Stomach (tissue), 9 donors: ENCODE measurements around the gene RCAN2. TPM values are rescaled to one million over a fixed set of nuclear protein-coding genes. Genes with fewer than 3 reads are reported as not detected.

Experiments
- DNase-seq, 2 donors: peaks; one replicate each; pipeline versions ENCODE4 v3.0.0 to v3.0.0-alpha.2; 2013 to 2019
- H3K27ac ChIP-seq, 5 donors: fragments of 200-600 bp in 4 of 5; sonication (generic) in 4 of 5; one replicate each; pipeline ENCODE4 v1.5.1; 2013 to 2019; ENCODE audit warnings: mild to moderate bottlenecking in 1 of 5, moderate library complexity in 1 of 5
- H3K27me3 ChIP-seq, 3 donors: fragments of 200-600 bp; sonication (generic); one replicate each; pipeline ENCODE4 v1.5.1; 2017 to 2019; ENCODE audit warnings: mixed run types in 1 of 3
- H3K36me3 ChIP-seq, 4 donors: fragments of 200-600 bp; sonication (generic); 1 replicate in 3 of 4; 2 replicates in 1 of 4; pipeline ENCODE4 v1.5.1; 2016 to 2019
- H3K4me1 ChIP-seq, 4 donors: fragments of 200-600 bp; sonication (generic); one replicate each; pipeline ENCODE4 v1.5.1; 2016 to 2019
- H3K4me3 ChIP-seq, 4 donors: fragments of 200-600 bp; sonication (generic) in 3 of 4; one replicate each; pipeline ENCODE4 v1.5.1; 2016 to 2019; ENCODE audit warnings: mild to moderate bottlenecking in 1 of 4
- H3K9me3 ChIP-seq, 4 donors: fragments of 200-600 bp; sonication (generic); one replicate each; pipeline ENCODE4 v1.5.1; 2016 to 2019
- EP300 ChIP-seq: sonication (generic); formaldehyde crosslinking; IDR thresholded peaks from one replicate; pipeline ENCODE4 v1.6.1; 2017; ENCODE audit warnings: antibody characterized with exemption
- POLR2A ChIP-seq, 4 donors: fragments of 450-650 bp; IDR thresholded peaks; one replicate each; pipeline ENCODE4 v1.6.1; 2016; ENCODE audit warnings: antibody characterized with exemption in 4 of 4, control low read depth in 2 of 4, mild to moderate bottlenecking in 1 of 4, moderate library complexity in 1 of 4
- POLR2AphosphoS5 ChIP-seq, 3 donors: sonication (generic); formaldehyde crosslinking; IDR thresholded peaks; one replicate each; pipeline ENCODE4 v1.6.1; 2016; ENCODE audit warnings: antibody characterized with exemption in 3 of 3
- WGBS, 5 donors: extraction: QIAGEN DNeasy Blood & Tissue Kit in 3 of 5; methylation state at CpG; one replicate each; pipeline versions ENCODE4 v1.1.5 to v1.1.7; 2013 to 2018; 5-methylcytosine and 5-hydroxymethylcytosine counted together
- intact Hi-C: fragments of 100-400 bp; cut with DNase I; formaldehyde crosslinking; loops from one replicate; pipeline ENCODE4 v1.15.1; 2023; ENCODE audit warnings: low total_unique reads
- polyA plus RNA-seq, 3 donors: library from polyadenylated mRNA; stranded (reverse); fragments of 200-250 nt; gene quantifications; one replicate each; pipeline ENCODE4 v1.2.3, GENCODE V29; 2013
- total RNA-seq, 5 donors: library from RNA; depleted of rRNA; stranded (reverse); fragments of >200 nt; gene quantifications; one replicate each; pipeline versions ENCODE4 v1.1.0 to v1.2.3, GENCODE V29; 2014 to 2016
- TF ChIP-seq, protein P1 (sequence below), 7 experiments: fragments of 450-650 bp in 4 of 7; fragments of 200-600 bp in 3 of 7; sonication (generic) in 3 of 7; IDR thresholded peaks; one replicate each; pipeline ENCODE4 v1.5.1; 2016 to 2019; ENCODE audit warnings: antibody characterized with exemption in 7 of 7, control low read depth in 2 of 7, mild to moderate bottlenecking in 1 of 7
- donor health status: healthy with polysubstance abuse.
- donor health status: Bipolar disorder and iron deficiency.
- donor health status: healthy.

The RCAN2 gene
- total and polyA plus RNA-seq, 8 donors: 7.2 to 69.2 (median 21.4) TPM

DNA sequence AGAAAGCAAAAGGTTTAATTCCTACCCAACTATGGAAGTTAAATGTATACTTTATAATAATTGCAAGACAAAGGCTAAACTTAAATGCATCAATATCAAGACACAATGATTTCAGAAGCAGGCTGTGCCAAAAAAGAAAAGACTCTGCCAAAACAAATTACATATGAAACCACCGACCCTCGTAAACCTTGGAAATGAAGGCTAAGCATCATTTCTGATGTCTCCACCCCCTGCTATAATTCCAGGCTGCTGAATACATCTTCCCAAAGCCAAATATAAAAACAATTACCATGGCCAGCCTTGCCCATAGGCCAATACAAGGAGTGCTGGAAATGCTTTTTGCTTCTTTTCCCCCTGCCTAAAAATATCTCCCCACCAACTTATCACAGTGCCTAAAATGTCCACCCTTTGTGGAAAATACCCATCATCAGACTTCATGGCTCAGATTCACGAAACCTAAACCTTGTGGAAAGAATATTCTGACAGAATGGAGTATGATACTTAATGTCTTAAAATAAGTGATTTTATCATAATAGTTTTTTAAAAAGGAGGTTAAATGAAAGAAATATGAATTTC is 37.4 kb downstream of the RCAN2 start:
- peak overlapping the region in 2 of 5 donors; percentile 13 to 22 for H3K27ac ChIP-seq

DNA sequence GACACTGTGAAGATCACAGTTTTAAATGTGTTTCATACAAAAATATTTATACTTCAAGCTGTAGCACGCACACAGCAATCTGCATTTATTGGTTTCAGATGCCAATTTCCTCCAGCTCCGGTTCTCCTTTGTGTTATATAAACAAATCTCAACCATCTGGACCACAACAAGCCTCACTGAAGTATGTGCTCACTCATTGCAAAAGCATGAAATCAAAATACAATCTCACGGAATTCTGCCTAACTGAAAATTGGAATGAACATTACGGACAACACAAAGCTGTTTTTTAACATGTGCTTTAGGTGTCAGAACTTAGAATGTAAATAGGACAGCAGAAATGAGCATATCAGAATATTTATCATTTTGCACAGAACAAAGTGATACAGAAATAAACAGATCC is 38.0 kb downstream of the RCAN2 start:
- no peak for DNase-seq
- no peaks in the 10 kb centered on the region for H3K27me3 ChIP-seq
- H3K4me3 ChIP-seq: no peak overlapping the region
- intact Hi-C loops: no loop called here
- peak overlapping the region in 1 of 5 donors; percentile 13 for H3K27ac ChIP-seq
- WGBS, 5 donors: 44 to 58% (median 55%) methylated on average over 4 of the region's 4 CpGs
- H3K4me1 ChIP-seq: peaks cover 0 to 23% (median 10%) of the 10 kb centered on the region in 4 donors
- TF ChIP-seq EP300: no peak
- TF ChIP-seq, protein P1, sequence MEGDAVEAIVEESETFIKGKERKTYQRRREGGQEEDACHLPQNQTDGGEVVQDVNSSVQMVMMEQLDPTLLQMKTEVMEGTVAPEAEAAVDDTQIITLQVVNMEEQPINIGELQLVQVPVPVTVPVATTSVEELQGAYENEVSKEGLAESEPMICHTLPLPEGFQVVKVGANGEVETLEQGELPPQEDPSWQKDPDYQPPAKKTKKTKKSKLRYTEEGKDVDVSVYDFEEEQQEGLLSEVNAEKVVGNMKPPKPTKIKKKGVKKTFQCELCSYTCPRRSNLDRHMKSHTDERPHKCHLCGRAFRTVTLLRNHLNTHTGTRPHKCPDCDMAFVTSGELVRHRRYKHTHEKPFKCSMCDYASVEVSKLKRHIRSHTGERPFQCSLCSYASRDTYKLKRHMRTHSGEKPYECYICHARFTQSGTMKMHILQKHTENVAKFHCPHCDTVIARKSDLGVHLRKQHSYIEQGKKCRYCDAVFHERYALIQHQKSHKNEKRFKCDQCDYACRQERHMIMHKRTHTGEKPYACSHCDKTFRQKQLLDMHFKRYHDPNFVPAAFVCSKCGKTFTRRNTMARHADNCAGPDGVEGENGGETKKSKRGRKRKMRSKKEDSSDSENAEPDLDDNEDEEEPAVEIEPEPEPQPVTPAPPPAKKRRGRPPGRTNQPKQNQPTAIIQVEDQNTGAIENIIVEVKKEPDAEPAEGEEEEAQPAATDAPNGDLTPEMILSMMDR (IDR thresholded peaks at IDR 0.05): no peak
- TF ChIP-seq POLR2AphosphoS5 (IDR thresholded peaks at IDR 0.05): no peak
- no peak for TF ChIP-seq POLR2A (IDR thresholded peaks at IDR 0.05)
- H3K36me3 ChIP-seq: no peaks in the 10 kb centered on the region
- peaks cover 0 to 5% (median 1%) of the 10 kb centered on the region in 4 donors for H3K9me3 ChIP-seq

More for the DNA sequence above, 37.4 kb downstream of the RCAN2 start:
- no peak for DNase-seq
- Histone ChIP-seq H3K4me1 (peaks cover 0 to 23% (median 10%) of the 10 kb centered on the region in 4 donors), H3K9me3 (peaks cover 0 to 5% (median 1%) of the 10 kb centered on the region in 4 donors), H3K27me3 (no peaks in the 10 kb centered on the region), H3K4me3 (no peak overlapping the region), H3K36me3 (no peaks in the 10 kb centered on the region)
- no peak for TF ChIP-seq EP300
- intact Hi-C loops: no loop called here
- 47 to 80% (median 68%) methylated on average over 3 of the region's 3 CpGs for WGBS, 5 donors

DNA sequence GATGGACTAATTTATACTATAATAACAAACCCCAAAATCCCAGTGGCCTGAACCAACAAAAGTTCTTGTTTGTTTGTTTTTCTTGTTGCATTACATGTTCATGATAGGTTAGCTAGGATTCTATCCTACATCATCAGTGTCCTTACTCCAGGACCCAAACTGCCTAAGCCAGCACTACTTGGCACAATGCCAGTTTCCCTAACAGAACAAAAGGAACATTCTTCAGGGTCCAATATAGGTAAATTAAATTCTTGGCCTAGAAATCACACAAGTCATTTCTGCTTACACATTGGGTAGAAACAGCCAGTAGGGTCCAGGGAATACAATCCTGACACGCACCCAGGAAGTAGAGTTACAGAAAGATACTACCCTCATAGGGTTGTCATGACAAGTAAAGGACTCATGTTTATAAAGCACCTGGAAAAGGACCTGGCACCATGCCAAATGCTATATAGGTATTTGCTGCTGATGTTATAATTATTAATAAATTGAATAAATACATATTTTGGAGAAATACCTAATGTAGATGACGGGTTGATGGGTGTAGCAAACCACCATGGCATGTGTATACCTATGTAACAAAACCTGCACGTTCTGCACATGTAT is 38.8 kb downstream of the RCAN2 start:
- no peaks in the 10 kb centered on the region for H3K36me3 ChIP-seq
- H3K4me3 ChIP-seq: no peak overlapping the region
- no peaks in the 10 kb centered on the region for H3K27me3 ChIP-seq
- peaks cover 0 to 23% (median 10%) of the 10 kb centered on the region in 4 donors for H3K4me1 ChIP-seq
- DNase-seq: no peak
- TF ChIP-seq POLR2AphosphoS5 (IDR thresholded peaks at IDR 0.05) (no peak), EP300 (no peak), POLR2A (IDR thresholded peaks at IDR 0.05) (no peak)
- TF ChIP-seq, protein P1 (IDR thresholded peaks at IDR 0.05): no peak
- peaks cover 0 to 5% (median 1%) of the 10 kb centered on the region in 4 donors for H3K9me3 ChIP-seq
- intact Hi-C loops: no loop called here
- WGBS, 5 donors: 83 to 89% (median 86%) methylated on average over 3 of the region's 3 CpGs
- no peak overlapping the region for H3K27ac ChIP-seq

DNA sequence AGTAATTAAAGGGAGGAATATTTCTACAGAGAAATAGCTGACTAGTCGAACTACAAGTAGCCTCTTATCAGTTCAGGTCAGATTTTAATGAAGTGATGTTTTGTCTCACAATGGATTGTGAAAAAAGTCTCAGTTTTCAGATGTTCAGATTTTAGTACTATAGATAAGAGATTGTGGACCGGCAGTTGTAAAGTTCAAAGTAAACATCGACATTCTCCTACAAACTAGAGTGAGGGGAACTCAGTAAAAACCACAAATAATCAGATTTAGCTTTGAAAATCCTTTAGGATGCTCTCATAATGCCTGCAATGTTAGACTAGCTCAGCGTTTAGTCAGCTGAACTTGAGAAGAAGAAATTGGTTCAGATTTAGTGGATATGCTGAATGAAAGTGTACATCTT is 39.9 kb downstream of the RCAN2 start:
- intact Hi-C loops: no loop called here
- WGBS, 5 donors: 29 to 40% (median 32%) methylated on average over 4 of the region's 4 CpGs
- peaks cover 0 to 23% (median 10%) of the 10 kb centered on the region in 4 donors for H3K4me1 ChIP-seq
- TF ChIP-seq EP300 (no peak), POLR2A (IDR thresholded peaks at IDR 0.05) (no peak), POLR2AphosphoS5 (IDR thresholded peaks at IDR 0.05) (no peak)
- TF ChIP-seq, protein P1 (IDR thresholded peaks at IDR 0.05): no peak
- H3K36me3 ChIP-seq: no peaks in the 10 kb centered on the region
- H3K9me3 ChIP-seq: peaks cover 0 to 13% (median 7%) of the 10 kb centered on the region in 4 donors
- H3K27me3 ChIP-seq: no peaks in the 10 kb centered on the region
- DNase-seq: no peak
- no peak overlapping the region for H3K4me3 ChIP-seq
- H3K27ac ChIP-seq: peak overlapping the region in 1 of 5 donors; percentile 5
